SIG-M5 (cell line): ENCODE results near the gene MPPED1.

Experiments used
- DNase-seq: peaks from one replicate; lab custom pipeline; 2025; lab: John Stamatoyannopoulos, UW

MPPED1 gene

DNA sequence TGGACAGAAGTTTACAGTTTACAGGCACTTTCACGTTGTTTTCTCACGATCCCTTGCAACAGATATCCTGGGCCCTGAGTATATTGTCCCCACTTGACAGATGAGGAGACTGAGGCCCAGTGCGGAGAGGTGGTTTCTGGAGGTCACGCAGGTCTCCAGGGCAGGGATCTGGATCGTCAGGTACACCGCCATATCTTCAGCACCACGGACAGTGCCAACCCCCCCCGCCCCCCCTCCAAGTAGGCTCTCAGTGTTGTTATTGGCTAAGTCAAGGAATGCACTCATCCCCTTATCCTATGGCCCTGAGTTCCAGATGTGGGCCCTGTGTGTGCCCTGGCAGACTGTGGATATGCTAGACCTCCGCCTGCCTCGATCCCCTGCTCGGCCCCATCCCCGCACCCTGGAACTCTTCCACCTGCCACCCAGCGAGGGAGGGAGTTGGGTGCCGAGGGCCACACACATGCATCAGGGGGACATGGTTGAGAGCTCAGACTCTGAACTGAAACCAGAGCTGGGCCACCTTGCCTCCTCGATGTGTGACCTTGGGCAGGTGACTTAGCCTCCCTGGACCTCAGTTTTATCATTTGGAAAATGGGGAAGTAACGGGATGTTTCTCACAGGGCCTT, 37.5 kb downstream of the MPPED1 start:
- no peak for DNase-seq

GRCh38 chr22:43449831-43450225, 38.0 kb downstream of the MPPED1 start:
- DNase-seq = no peak

GRCh38 chr22:43451371-43452050, 39.7 kb downstream of the MPPED1 start:
- no peak for DNase-seq

DNA sequence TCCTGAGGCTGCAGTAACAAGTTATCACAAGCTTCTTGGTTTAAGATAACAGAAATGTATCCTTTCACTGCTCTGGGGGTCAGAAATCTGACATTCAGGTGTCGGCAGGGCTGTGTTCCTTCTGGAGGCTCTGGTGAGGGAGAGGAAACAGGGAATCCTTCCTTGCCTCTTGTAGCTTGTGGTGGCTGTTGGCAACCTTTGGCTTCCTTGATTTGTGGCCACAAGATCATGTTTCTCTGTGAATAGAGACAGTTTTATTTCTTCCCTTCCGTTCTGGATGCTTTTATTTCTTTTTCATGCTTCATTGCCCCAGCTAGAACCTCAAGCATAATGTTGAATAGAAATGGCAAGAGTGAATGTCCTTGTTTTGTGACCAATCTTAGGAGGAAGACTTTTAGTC, 44.0 kb downstream of the MPPED1 start:
- no peak for DNase-seq

- no peak for DNase-seq
Measured at GRCh38 chr22:43457002-43457401, 45.2 kb downstream of the MPPED1 start.

DNA sequence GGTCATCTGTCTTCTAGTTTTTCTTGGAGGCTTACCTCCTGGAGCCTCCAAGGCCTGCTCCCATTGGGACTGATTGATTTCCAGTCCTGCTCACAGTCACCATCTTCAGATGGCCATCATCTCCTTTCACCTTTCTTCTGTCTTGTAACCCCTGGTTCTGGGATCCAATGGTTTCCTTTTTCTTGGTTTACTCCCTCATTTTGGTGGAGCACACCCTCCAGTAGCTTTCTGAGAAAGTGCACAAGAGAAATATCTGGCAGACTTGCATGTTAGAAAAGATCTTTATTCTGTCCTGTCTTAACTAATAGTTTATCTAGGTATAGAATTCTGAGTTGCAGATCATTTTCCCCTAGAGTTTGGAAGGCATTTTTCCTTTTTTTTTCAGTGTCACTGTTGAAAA, 50.9 kb downstream of the MPPED1 start:
- no peak for DNase-seq

DNA sequence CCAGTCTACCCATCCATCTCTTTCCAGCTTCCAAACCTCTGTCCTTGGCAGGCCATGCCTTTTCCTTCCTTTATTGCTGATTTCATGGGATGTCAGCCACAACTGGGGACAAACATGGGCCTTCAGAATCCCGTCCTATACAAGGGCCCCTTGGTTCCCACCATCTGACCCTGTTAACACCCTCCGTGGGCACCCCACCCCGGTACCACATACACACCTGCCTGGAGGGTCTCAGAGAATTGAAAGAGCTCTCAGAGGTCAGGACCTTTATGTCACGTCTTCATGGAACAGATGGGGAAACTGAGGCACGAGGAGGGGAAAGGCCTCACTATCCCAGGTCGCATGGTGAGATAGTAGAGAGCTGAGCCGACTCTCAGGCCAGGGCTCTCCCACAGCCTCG, 53.0 kb downstream of the MPPED1 start:
- DNase-seq = no peak

DNA sequence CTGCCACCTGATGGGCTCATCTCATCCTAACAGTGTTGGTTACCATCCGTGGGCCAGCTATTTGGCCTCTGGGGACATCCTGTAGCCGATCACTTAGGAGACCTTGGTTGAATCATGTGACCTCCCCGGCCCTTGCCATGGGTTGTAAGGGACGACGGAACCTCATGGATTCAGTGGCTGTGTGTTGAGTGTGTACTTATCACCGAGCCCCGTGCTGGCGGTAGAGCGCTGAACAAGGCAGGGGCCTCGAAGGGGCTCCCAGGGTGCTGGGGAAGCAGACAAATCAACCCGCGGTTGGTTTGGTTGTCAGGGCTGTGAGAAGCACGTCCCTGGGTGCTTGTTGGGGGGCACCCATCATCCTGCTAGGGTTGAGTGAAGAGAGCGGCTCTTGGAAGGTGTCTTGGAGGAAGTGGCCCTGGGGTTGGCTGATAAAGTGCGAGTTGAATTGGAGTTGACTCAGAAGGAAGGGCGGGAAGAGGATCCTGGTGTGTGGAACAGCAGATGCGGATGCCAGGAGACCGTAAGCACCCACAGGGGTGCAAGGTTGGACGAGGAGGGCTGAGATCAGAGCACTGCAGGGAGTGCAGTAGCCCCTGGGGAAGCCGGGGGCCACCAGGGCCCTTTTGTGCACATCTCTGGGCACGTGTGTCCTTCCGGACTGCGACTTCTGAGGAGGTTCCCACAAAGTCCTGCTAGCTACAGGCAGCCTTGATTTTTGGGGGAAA, 53.6 kb downstream of the MPPED1 start:
- DNase-seq = no peak

DNA sequence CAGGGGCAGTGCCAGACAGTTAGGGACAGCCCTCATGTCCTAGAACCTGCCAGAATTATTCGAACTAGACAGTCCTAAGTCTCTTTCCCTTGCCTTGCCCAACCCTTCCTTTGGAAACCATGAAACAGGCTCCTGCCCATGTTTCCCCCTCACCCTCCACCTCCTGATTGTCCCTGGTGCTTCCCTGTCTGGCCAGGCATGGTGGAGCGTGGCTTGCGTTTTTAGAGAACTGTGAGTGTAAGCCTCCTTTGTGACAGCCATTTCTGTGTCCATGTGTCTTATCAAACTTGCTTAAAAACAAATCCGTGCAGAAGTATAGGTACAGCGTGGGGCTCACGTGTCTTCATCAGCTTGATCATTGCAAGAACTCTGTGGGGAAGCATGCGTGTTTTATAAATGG, 54.9 kb downstream of the MPPED1 start:
- DNase-seq = no peak

GRCh38 chr22:43467216-43467940, 55.6 kb downstream of the MPPED1 start:
- DNase-seq = no peak

- no peak for DNase-seq
Measured at GRCh38 chr22:43470253-43470652, 58.4 kb downstream of the MPPED1 start.

- DNase-seq = no peak
Measured at GRCh38 chr22:43470941-43471585, 59.2 kb downstream of the MPPED1 start.

- DNase-seq = no peak
Measured at GRCh38 chr22:43471606-43472135, 59.9 kb downstream of the MPPED1 start.

GRCh38 chr22:43473031-43473430, 61.2 kb downstream of the MPPED1 start:
- DNase-seq = no peak

DNA sequence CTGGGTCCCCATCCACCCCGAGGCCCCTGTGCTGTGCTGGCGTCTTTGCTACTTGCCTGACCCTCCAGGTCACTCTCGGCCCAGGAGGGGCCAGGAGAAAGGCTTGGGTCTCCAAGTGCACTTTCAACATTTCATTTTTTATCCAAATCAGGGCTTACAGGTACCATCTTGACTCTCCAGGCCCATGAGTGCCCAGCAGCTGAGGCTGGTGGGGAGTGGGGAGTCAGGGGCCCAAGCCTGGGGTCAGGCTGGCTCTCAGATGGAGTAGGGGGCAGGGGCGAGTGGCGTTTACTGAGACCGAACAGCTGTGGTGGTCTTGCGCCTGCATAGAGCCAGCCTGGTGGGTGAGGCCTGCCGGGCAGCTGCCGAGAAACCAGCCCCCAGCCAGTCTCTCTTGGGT, 61.6 kb downstream of the MPPED1 start:
- no peak for DNase-seq

DNA sequence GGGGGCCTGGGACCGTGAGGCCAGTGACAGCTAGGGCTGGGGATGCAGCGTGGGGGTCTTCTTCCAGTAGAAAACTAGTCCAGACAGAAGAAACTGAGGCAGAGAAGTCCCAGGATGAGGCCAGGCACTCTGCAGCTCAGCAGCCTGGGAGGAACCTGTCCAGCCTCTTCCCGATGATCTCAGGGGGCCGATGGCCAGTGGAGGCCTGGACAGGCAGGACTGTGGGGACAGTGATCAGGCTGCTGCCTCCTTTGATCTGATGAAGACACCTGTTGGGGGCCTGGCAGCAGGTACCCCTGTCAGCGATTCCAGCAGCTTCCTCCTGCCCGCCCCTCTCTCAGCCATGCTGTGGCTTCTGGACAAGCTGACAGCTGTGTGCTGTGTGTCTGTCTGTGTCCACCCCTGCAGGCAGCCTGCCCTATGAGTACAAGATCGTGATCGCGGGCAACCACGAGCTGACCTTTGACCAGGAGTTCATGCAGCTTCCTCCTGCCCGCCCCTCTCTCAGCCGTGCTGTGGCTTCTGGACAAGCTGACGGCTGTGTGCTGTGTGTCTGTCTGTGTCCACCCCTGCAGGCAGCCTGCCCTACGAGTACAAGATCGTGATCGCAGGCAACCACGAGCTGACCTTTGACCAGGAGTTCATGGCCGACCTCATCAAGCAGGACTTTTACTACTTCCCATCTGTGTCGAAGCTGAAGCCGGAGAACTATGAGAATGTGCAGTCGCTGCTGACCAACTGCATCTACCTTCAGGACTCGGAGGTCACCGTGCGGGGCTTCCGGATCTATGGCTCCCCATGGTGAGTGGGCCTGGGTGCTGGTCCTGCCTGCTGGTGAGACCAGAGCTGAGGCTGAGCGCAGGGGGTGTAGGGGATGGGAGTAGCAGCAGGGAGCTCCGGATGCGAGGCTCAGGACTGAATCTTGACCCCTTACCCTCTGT, 62.6 kb downstream of the MPPED1 start:
- no peak for DNase-seq

DNA sequence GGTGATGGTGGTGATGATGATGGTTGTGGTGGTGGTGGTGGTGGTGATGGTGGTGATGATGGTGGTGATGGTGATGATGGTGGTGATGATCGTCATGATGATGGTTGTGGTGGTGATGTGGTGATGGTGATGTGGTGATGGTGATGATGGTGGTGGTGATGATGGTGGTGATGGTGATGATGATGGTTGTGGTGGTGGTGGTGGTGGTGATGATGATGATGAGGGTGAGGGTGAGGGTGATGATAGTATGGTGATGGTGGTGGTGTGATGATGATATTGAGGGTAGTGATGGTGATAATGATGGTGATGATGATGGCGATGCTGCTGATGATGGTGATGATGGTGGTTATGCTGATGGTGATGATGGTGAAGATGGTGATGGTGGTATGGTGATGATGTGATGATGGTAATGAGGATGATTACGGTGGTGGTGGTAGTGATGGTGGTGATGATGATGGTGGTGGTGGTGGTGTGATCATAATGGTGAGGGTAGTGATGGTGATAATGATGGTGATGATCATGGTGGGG, 63.8 kb downstream of the MPPED1 start:
- DNase-seq = no peak

DNA sequence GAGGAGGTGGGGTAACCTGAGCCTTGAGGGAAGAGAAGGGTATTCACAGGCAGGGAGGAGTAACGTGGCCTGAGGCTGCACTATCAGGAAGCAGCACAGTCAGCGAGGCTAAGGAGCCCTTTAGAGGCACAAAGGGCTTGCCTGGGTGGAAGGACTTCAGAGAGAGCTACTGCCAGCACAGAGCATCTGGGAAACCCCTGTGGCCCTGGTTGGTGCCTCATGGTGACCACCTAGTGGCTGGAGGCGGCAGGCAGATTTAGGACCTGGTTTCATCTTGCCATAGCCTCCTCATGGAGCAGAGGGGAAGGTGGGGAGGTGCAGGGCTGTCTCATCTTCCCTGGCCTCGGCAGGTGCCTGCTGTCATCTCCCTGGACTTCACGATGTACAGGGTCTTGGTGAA, 64.5 kb downstream of the MPPED1 start:
- no peak for DNase-seq

DNA sequence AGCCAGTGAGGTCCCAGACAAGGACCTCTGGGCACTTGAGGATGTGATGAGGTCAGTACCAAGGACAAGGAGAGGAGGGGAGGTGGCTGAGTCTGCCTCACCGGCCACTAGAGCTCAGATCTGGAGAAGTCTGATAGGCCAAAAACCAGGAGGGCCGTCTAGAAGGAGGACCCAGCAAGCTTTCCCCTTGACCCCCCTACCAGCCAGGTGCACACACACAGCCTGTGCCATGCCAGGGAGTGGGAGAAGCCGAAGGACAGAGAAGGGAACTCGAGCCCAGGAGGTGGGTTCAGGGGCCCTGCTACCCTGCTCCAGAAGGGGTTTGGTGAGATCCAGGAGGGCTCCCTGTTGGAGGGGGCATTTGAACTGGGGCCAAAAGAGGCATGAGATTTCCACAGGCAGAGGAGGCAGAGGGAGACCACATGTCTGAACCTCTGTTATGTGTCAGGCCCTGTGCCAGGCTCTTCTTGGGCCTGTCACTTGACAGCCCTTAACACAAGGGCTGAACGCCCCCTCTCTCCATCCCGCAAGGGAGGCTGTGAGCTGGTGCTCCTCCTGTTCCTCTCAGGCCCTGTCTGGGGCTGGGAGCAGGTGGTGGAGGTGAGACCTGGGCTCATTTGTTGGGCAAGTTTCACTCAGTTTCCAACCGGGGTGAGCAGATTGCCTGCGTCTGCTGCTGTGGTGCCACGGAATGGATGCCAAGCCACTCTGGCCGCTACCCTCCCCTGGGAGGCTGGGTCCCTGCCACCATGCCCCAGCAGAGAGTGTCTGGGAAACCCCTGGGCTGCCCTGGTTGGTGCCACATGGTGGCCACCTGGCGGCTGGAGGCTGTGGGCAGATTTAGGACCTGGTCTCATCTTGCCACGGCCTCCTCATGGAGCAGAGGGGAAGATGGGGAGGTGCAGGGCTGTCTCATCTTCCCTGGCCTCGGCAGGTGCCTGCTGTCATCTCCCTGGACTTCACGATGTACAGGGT, 65.2 kb downstream of the MPPED1 start:
- DNase-seq = no peak
